WTC11 (cell line): ENCODE results near the gene BUD31. TPM values are rescaled to one million over a fixed set of nuclear protein-coding genes. Genes with fewer than 3 reads are reported as not detected.
A peak's percentile ranks its signal among the peaks of the same experiment; 100 is the strongest.

Source experiments
- ATAC-seq: fragments of 200-7000 bp; cut with Tn5 transposase; 2 replicates; pipeline ENCODE4 v1.10.0; 2021; ENCODE audit warnings: mild to moderate bottlenecking, moderate library complexity
- CTCF ChIA-PET: fragments of 300-600 bp; sonication (Branson Sonifier 250); formaldehyde crosslinking; loops from one replicate; lab custom pipeline; 2021; ENCODE audit warnings: antibody characterized with exemption; lab: Charles Lee
- POLR2A ChIA-PET: fragments of 350-600 bp; sonication (Branson Sonifier 250); formaldehyde crosslinking; loops from one replicate; lab custom pipeline; 2021; ENCODE audit warnings: antibody characterized with exemption; lab: Charles Lee
- DNase-seq: peaks from one replicate; pipeline ENCODE4 v3.0.0; 2021; ENCODE audit warnings: low spot score
- H3K27ac Mint-ChIP-seq: 2 replicates; pipeline ENCODE4 v1.8.0; 2021; ENCODE audit warnings: mixed read lengths
- H3K27me3 Mint-ChIP-seq: 2 replicates; pipeline ENCODE4 v1.8.0; 2021; ENCODE audit warnings: low read depth, mild to moderate bottlenecking, moderate library complexity, mixed read lengths
- H3K36me3 Mint-ChIP-seq: 2 replicates; pipeline ENCODE4 v1.8.0; 2021; ENCODE audit warnings: mixed read lengths
- H3K4me1 Mint-ChIP-seq: 2 replicates; pipeline ENCODE4 v1.8.0; 2022; ENCODE audit warnings: mixed read lengths
- H3K4me3 Mint-ChIP-seq: 2 replicates; pipeline ENCODE4 v1.8.0; 2021; ENCODE audit warnings: mild to moderate bottlenecking, moderate library complexity, mixed read lengths
- H3K9me3 Mint-ChIP-seq: 2 replicates; pipeline ENCODE4 v1.8.0; 2021; ENCODE audit warnings: mixed read lengths
- E2F4 ChIP-seq: sonication (generic); formaldehyde crosslinking; IDR thresholded peaks from 2 replicates; pipeline ENCODE4 v1.8.1; 2022; ENCODE audit warnings: low read depth, mild to moderate bottlenecking, moderate library complexity, missing genetic modification reagents, borderline replicate concordance
- E2F5 ChIP-seq: sonication (generic); formaldehyde crosslinking; IDR thresholded peaks from 2 replicates; pipeline ENCODE4 v1.8.1; 2022; ENCODE audit warnings: mild to moderate bottlenecking, moderate library complexity, missing genetic modification reagents
- ELF4 ChIP-seq: sonication (generic); formaldehyde crosslinking; IDR thresholded peaks from 2 replicates; pipeline ENCODE4 v1.8.1; 2022; ENCODE audit warnings: low read depth, mild to moderate bottlenecking, moderate library complexity, missing genetic modification reagents
- ESRRA ChIP-seq: sonication (generic); formaldehyde crosslinking; IDR thresholded peaks from 2 replicates; pipeline ENCODE4 v1.8.1; 2022; ENCODE audit warnings: mild to moderate bottlenecking, missing genetic modification reagents, borderline replicate concordance
- HMGA2 ChIP-seq: fragments of 250-450 bp; sonication (Bioruptor Pico); IDR thresholded peaks from 2 replicates; pipeline ENCODE4 v1.4.0; 2021; ENCODE audit warnings: mild to moderate bottlenecking, moderate library complexity
- HMGXB4 ChIP-seq: sonication (generic); formaldehyde crosslinking; IDR thresholded peaks from 2 replicates; pipeline ENCODE4 v1.8.1; 2023; ENCODE audit warnings: mild to moderate bottlenecking, moderate library complexity, missing genetic modification reagents
- NFYB ChIP-seq: sonication (generic); formaldehyde crosslinking; conservative IDR thresholded peaks from 2 replicates; pipeline ENCODE4 v1.8.0; 2022; ENCODE audit warnings: low read depth, missing genetic modification reagents
- NR3C1 ChIP-seq: sonication (generic); formaldehyde crosslinking; conservative IDR thresholded peaks from 2 replicates; pipeline ENCODE4 v1.8.1; 2023; ENCODE audit warnings: low read depth, mild to moderate bottlenecking, missing genetic modification reagents
- OVOL2 ChIP-seq: fragments of 250-450 bp; sonication (Bioruptor Pico); IDR thresholded peaks from 2 replicates; pipeline ENCODE4 v1.9.0; 2021; ENCODE audit warnings: mild to moderate bottlenecking, borderline replicate concordance
- SP1 ChIP-seq: sonication (generic); formaldehyde crosslinking; conservative IDR thresholded peaks from 2 replicates; pipeline ENCODE4 v1.8.1; 2022; ENCODE audit warnings: missing genetic modification reagents
- TEAD1 ChIP-seq: sonication (generic); formaldehyde crosslinking; IDR thresholded peaks from 2 replicates; pipeline ENCODE4 v1.8.0; 2022; ENCODE audit warnings: mild to moderate bottlenecking, missing genetic modification reagents
- USF1 ChIP-seq: sonication (generic); formaldehyde crosslinking; IDR thresholded peaks from 2 replicates; pipeline ENCODE4 v1.8.0; 2022; ENCODE audit warnings: mild to moderate bottlenecking, missing genetic modification reagents
- USF2 ChIP-seq: sonication (generic); formaldehyde crosslinking; IDR thresholded peaks from 2 replicates; pipeline ENCODE4 v1.8.1; 2023; ENCODE audit warnings: mild to moderate bottlenecking, missing genetic modification reagents, moderate library complexity
- ZNF138 ChIP-seq: sonication (generic); formaldehyde crosslinking; conservative IDR thresholded peaks from 2 replicates; pipeline ENCODE4 v1.8.1; 2022; ENCODE audit warnings: mild to moderate bottlenecking, moderate library complexity, missing genetic modification reagents
- ZNF281 ChIP-seq: sonication (generic); formaldehyde crosslinking; IDR thresholded peaks from 2 replicates; pipeline ENCODE4 v1.8.0; 2023; ENCODE audit warnings: mild to moderate bottlenecking, missing genetic modification reagents
- ZNF317 ChIP-seq: sonication (generic); formaldehyde crosslinking; IDR thresholded peaks from 2 replicates; pipeline ENCODE4 v1.8.1; 2023; ENCODE audit warnings: low read depth, mild to moderate bottlenecking, moderate library complexity, missing genetic modification reagents, borderline replicate concordance
- total RNA-seq: library from RNA; stranded (reverse); gene quantifications from 3 replicates; pipeline ENCODE4 v1.2.3, GENCODE V29; 2021

The BUD31 gene
- total RNA-seq, 1 experiment from 2014 or later: 98.7 TPM

- no peak for TF ChIP-seq ZNF281 (CRISPR knock-in tag)
- TF ChIP-seq E2F4 (CRISPR knock-in tag): no peak
- no peak for TF ChIP-seq SP1 (CRISPR knock-in tag)
- TF ChIP-seq, all 79 proteins: peak for 0
Measured at GRCh38 chr7:99460651-99461050, 51.9 kb downstream of the BUD31 start (continued).

GRCh38 chr7:99461221-99461620, 52.5 kb downstream of the BUD31 start:
- CTCF ChIA-PET: no interaction called here
- Mint-ChIP-seq H3K9me3 (peaks cover 20% of the 10 kb centered on the region), H3K27me3 (no peaks in the 10 kb centered on the region), H3K36me3 (peaks cover 62% of the 10 kb centered on the region), H3K27ac (no peak overlapping the region), H3K4me1 (peaks cover 16% of the 10 kb centered on the region), H3K4me3 (no peak overlapping the region)
- POLR2A ChIA-PET: no interaction called here
- ATAC-seq (no peak), DNase-seq (no peak)
- TF ChIP-seq ESRRA (CRISPR knock-in tag): no peak
- no peak for TF ChIP-seq ZNF317 (CRISPR knock-in tag)
- TF ChIP-seq ZNF138 (CRISPR knock-in tag): no peak
- TF ChIP-seq ZNF281 (CRISPR knock-in tag): no peak
- no peak for TF ChIP-seq TEAD1 (CRISPR knock-in tag)
- no peak for TF ChIP-seq NR3C1 (CRISPR knock-in tag)

- peak overlapping the region; percentile 94 for H3K27ac Mint-ChIP-seq
- H3K27me3 Mint-ChIP-seq: peaks cover 5% of the 10 kb centered on the region; the same call in 1 of the 2 replicates
- ATAC-seq (no peak), DNase-seq (no peak)
- POLR2A ChIA-PET: no interaction called here
- CTCF ChIA-PET: interaction anchor here (1.5 kb wide), 1 partner anchor 18 kb away, joined by 3 read pairs; no protein-coding TSS in a partner anchor
- peaks cover 7% of the 10 kb centered on the region; the same call in 1 of the 2 replicates for H3K9me3 Mint-ChIP-seq
- peaks cover 18% of the 10 kb centered on the region for H3K4me1 Mint-ChIP-seq
- H3K36me3 Mint-ChIP-seq: peaks cover 25% of the 10 kb centered on the region
- peak overlapping the region; percentile 94 for H3K4me3 Mint-ChIP-seq
- TF ChIP-seq ESRRA (CRISPR knock-in tag) (no peak; the same call in 1 of the 2 replicates), USF2 (no peak), ZNF281 (CRISPR knock-in tag) (no peak), E2F4 (CRISPR knock-in tag) (no peak), NFYB (CRISPR knock-in tag) (no peak), HMGXB4 (CRISPR knock-in tag) (no peak), OVOL2 (CRISPR knock-in tag) (no peak), HMGA2 (no peak), E2F5 (no peak), USF1 (CRISPR knock-in tag) (no peak), ELF4 (CRISPR knock-in tag) (no peak)
Measured at GRCh38 chr7:99465421-99465768, 56.6 kb downstream of the BUD31 start.
